ENCODE data around the gene MAN2B2. TPM values are rescaled to one million over a fixed set of nuclear protein-coding genes. Genes with fewer than 3 reads are reported as not detected.

Gene MAN2B2
- total RNA-seq, 2 experiments from 2014 or later = 14.8 to 15.7 TPM

DNA sequence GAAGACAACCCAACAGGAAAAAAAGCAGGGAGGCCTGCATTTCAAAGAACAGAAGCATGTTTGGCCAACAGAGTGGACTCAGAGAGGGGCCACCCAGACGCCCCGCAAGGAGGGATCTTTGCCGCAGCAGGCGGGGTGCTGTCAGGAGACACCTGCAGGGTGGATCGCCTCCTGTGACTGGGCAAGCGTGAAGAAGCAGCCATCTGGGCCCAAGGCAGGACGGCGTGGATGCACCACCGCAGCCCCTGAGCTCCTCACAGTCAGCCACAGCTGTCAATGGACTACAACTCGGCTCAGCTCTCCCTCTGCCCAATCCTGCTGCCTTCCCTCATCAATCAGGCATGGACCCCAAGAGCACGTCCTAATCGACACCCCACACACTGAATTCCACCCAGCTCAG is 32.0 kb upstream of the MAN2B2 start:
- CTCF ChIA-PET = no interaction called here
- POLR2A ChIA-PET = no interaction called here

DNA sequence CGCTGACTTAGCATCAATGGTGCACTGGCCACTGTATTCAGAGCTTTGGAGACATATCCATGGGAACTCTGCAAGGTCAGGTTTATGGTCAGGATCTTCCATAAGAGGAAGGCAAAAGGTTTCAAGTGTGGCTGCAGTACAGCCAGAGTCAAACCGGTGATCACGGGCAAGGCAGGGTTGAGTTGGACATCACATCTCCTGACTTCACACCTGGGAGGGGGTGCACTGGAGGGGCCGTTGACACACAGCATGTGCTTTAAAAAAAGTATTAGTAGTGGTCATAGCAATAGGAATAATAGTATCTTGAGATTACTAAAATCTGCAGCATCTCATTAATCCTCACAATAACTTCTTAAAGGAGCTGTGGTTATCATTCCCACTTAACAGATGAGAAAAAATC is 28.9 kb upstream of the MAN2B2 start:
- CTCF ChIA-PET = interaction anchor here (0.6 to 2.6 kb wide), 9 partner anchors 8 to 473 kb away, joined by 3 to 10 read pairs (median 3); no protein-coding TSS in a partner anchor
- POLR2A ChIA-PET = no interaction called here

DNA sequence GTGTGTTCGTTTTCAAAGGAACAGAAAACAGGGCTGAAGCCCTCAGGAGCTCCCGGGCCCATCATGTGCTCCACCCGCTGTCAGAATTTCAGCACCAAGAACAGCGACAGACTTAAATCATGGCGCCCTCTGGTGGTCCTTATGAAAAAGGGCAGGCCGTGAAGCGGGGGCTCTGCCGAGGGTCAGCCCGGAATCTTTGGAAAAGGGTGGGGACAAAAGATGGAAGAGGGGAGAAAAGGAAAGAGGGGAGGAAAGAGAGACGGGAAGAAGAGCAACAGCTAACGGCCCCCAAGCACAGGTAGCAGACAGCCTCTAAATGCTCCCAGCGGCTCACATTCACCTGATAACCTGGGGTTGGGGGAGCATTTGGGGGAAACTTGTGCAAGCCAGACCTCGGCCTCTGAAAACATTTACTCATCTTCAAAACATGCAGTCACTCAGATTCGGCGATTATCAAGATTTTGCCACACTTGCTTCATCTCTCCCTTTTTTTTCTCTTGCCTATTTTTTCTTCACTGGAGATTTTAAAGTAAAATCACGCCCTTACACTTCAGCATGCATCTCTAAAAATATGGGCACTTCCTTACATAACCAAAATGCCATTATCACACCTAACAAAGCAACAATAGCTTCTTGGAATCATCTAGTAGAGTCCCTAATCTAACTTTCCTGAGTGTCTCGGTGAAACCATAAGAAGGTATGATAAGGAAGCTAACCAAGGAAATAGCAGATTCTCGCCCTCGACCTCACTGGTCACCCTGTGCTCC is 28.1 kb upstream of the MAN2B2 start:
- POLR2A ChIA-PET = no interaction called here
- CTCF ChIA-PET = interaction anchor here (0.6 to 2.6 kb wide), 9 partner anchors 9 to 474 kb away, joined by 3 to 10 read pairs (median 3); no protein-coding TSS in a partner anchor

DNA sequence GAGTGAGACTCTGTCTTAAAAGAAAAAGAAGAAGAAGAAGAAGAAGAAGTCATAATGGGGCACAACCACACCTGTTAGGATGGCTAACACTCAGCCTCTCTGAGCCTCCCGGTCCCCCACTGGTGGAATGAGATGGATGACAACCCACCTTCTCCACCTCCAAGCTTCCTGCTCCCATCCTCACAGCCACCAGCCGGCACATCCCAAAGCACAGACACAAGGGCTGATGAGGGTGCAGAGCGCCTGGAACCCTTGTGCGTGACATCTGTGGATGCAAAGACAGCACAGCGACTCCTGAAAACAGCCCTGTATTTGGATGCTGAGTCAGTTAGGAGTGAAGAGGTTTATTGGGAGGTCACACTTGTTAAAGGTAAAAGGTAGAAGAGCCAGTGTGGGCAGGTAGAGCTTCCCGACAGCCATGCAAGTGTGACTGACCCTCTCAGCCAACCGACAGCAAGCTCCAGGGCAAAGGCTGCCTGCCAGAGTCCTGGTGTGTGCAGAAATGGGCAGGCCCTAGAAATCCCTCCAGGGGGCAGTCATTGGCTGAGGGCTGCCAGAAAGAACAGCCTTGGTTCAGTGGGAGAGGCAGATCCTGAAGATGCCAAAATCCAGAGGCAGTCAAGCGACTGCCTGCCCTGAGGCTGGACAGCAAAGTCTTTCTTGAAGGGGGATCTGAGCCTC is 26.6 kb upstream of the MAN2B2 start:
- CTCF ChIA-PET = interaction anchor here (2.6 kb wide), 1 partner anchor 298 kb away, joined by 10 read pairs; no protein-coding TSS in a partner anchor
- POLR2A ChIA-PET = interaction anchor here (0.6 kb wide), 1 partner anchor 517 kb away, joined by 4 read pairs; no protein-coding TSS in a partner anchor

DNA sequence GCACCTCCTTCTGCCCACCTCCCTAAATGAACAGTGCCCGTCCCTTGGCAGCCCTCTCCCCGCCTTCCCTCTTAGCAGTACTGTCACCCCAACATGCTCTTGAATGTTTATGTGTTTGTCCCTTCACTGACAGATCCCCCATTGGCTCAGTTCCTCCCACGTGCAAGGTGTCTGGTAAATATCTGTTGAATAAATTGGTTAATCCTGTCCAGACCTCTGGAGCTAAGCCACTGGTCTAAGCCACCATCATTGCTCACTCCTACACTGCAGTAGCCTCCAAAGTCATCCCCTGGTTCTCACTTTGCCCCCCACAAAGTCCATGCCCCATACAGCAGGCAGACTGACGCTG is 26.1 kb upstream of the MAN2B2 start:
- CTCF ChIA-PET = no interaction called here
- POLR2A ChIA-PET = interaction anchor here (0.6 kb wide), 1 partner anchor 516 kb away, joined by 4 read pairs; no protein-coding TSS in a partner anchor

DNA sequence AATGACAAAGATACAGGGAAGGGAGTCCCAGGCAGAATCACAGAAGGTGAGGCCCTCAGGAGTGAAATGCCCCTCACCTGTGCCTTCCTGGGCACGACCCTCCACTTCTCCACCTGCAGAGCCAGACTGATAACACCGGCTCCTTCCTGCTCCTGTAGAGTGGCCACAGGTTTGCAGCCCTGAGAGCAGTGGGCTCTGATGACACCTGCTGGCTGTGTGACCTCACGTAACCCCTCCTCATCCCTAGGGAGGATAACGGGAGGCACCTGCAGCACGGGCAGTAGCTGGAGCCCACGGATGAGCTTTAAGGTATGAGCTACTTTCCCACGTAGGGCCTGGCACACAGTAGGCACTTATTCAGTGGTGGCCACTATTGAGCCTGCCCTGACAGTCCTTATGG is 25.5 kb upstream of the MAN2B2 start:
- CTCF ChIA-PET = no interaction called here
- POLR2A ChIA-PET = interaction anchor here (0.5 kb wide), 1 partner anchor 50 kb away, joined by 7 read pairs; no protein-coding TSS in a partner anchor

DNA sequence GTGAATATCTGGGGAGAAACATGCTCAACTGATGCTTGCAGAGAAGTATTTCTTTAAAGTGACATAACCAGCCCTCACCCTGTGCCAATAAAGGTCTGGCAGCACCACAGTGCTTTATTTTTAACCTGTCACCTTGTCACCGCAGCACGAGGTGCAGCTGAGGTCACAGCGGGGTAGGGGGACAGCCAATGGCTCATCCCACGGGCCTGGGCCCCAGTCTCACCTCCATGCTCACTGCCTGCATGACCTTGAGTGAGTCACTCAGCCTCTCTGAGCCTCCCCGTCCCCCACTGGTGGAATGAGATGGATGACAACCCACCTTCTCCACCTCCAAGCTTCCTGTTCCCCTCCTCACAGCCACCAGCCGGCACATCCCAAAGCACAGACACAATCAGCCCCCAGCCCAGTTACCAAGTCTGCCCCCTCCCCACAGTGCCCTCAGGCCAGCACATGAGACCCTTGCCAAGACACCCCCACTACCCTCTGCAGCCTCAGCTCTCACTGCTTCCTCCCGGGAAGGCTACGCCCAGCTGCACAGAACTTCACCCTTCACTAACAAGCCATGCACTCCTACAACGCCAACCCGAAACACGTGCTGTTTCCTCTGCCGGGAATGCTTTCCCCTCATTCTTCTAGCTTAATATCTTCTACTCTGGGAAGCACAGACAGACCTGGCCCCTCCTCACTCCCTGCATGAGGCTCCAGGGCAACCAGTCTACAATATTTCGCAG is 24.9 kb upstream of the MAN2B2 start:
- ChIA-PET CTCF (no interaction called here), POLR2A (interaction anchor here (0.5 kb wide), 1 partner anchor 49 kb away, joined by 7 read pairs; no protein-coding TSS in a partner anchor)

DNA sequence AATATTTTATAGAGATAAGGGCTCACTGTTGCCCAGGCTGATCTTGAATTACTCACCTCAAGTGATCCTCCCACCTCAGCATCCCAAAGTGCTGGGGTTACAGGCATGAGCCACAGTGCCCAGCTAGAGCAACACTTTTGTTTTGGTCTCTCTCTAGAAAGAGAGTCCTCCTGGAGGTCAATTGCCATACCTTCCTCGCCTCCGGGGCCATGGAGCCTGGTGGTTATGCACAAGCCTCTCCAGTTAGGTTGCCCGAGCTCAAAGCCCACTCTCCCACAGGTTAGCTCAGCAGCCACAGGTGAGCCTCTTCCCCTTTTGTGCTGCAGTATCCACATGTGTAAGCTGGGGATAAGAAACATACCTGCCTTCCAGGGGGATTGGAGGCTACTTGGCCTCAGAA is 24.2 kb upstream of the MAN2B2 start:
- POLR2A ChIA-PET = no interaction called here
- CTCF ChIA-PET = no interaction called here

DNA sequence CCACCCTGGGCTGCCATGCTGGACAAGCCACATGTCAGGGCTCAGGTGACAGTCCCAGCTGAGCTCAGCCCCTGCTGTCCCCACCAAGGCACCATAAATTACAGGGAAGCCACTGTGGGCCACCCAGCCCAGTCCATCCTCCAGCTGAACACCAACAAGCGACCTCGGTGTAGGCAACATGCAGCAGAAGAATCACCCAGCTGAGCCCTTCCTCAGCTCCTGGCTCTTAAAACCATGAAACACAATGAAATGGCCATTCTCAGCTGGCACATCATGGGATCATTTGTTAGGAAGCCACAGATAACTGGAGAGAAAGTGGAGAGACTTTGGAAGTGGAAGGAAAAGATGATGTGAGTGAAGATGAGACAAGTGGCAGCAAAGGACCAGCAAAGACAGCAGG is 23.3 kb upstream of the MAN2B2 start:
- CTCF ChIA-PET = no interaction called here
- POLR2A ChIA-PET = no interaction called here

DNA sequence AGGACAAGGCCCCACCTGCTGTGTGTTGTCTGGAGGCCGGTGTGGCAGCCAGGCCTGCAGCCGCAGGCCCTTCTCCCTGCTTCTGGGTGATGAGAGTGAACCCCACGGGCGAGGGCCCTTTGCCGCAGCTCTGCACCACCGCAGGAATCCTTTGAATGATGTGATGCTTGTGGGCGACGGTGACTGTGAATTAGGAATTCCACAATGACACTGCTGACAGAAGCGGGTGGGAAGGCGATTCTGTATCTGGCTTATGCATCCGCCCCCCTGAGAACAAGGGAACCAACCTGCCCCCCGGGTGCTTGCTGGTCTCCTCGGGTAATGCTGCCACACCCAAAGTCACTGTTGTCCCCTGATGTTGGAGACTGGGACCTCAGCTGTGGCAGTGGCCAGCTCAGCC is 19.5 kb upstream of the MAN2B2 start:
- ChIA-PET POLR2A (no interaction called here), CTCF (no interaction called here)

DNA sequence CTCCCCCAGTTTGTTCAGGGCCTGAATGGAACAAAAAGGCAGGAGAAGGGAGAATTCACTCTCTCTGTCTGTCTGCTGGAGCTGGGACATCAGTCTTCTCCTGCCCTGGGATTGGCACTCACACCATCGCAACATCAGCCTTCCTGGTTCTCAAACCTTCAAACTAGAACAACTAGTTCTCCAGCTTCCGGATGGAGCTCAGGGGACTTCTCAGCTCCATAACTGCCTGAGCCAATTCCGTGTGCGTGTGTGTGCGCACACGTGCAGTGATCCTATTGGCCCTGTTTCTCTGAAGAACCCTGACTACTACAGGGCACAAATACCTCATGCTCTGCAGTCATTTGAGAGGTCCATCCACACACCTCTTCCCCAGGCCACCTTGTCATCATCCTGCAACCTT is 18.7 kb upstream of the MAN2B2 start:
- POLR2A ChIA-PET = no interaction called here
- CTCF ChIA-PET = no interaction called here

DNA sequence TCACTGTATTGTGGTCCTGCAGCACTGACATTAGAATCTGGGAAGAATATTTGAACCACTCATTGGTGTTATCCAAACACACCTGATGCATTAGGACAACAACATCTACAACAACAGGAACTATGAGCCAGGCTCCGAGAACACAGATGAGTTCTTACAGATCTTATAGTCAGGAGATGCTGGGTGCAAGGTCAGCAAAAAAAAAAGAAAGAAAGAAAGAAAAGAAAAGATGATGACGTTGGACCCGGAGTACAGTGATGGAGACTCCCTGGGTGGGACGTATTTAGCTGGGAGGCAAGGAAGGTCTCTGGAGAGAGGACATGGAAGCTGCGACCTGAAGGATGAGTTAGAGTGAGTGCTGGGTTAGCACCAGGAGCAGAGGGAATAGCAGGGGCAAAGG is 17.8 kb upstream of the MAN2B2 start:
- ChIA-PET POLR2A (no interaction called here), CTCF (no interaction called here)

DNA sequence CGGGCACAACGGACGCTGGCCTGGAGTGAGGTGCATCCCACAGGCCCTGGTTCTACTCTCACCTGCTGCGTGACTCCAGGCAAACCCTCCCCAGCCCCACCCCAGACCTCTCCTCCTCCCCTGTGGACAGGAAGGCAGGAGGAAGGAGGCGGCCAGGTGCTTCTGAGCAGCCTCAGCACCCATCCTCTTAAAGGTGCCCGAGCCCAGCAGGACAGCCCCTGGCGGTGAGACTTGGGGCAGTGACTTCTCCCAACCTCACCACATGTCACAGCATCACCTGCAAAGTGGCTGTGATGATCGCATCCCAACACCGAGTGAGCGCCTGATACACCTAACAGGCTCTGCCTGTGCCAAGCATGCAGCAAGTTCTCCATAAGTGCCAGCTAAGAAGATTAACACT is 17.1 kb upstream of the MAN2B2 start:
- ChIA-PET POLR2A (no interaction called here), CTCF (no interaction called here)

DNA sequence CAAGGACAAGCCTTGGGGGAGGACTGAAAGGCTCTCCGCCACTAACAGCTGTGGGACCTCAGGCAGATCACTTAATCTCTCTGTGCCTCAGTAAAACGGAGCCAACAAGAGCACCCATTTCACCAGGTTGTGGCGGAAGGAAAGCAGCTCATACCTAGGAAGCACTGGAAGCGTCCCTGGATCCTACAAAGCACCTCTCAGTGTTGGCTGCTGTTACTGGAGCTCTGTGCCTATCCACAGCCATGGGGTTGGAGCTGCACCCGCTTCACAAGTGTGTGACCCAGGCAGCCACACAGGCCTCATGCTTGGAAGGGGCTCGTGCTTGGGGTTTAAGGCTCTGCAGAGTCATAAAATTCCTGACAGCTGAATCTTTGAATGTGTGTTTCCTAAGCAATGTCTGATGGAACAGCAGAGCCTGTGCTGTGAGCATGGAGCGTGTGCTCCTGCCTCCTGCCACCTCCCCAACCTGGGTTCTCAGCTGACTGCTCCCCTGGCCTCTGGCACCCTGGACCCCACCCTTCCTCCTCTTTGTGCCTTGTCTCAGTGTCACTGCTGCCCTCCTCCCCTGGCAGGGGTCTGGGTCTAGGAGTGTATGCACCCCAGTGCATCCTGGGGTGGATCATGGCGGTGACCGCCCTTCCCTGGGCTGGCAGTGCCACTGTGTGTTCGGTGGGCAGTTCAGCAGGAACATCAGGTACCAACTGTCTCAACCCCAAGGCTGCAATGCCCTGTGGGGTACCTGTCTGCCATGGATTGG is 14.4 kb upstream of the MAN2B2 start:
- CTCF ChIA-PET = no interaction called here
- POLR2A ChIA-PET = no interaction called here

DNA sequence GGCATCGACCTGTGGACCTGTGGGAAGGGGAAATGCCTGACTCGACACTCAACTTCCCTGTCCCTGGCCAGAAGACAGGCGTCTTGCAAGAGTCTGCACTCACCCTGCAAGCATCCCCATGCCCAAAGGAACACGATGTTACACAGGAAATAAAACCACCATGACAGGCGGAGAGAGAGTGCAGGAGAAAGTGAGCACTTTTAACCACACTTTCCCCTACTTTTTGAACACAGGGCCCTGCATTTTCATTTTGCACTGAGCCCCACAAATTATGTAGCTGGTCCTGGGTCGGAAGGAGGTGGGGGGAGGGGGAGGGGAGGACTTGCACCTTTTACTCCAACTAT is 13.8 kb upstream of the MAN2B2 start:
- ChIA-PET CTCF (no interaction called here), POLR2A (no interaction called here)

DNA sequence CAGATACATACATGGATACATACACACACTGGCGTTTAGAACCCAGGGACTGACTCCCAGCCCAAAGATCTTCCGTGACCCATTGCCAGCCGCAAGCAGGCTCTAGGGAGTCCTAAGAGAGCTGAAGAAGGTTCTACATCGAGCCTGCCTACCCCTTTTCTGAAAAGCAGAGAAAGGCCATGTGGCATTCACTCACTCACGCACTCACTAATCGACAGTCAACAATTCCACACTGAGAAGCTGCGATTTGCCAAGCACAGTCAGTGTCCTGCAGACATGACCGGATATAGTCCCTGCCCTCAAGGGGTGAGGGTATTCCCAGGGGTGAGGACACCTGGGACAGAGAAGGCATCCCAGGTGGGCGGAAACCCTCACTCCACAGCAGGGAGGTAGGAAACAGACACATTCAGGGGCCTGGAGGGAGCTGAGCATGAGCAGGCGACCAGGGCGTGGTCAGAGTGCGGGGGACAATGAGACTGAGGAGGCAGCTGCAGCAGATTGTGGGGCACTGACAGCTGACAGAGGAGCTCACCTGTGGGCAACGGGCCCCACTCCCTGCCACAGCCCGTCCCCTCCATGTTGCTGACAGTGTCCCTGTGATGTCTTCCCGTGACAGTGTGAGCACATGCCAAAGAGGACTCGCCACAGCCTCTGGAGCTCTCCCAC is 13.2 kb upstream of the MAN2B2 start:
- POLR2A ChIA-PET = no interaction called here

DNA sequence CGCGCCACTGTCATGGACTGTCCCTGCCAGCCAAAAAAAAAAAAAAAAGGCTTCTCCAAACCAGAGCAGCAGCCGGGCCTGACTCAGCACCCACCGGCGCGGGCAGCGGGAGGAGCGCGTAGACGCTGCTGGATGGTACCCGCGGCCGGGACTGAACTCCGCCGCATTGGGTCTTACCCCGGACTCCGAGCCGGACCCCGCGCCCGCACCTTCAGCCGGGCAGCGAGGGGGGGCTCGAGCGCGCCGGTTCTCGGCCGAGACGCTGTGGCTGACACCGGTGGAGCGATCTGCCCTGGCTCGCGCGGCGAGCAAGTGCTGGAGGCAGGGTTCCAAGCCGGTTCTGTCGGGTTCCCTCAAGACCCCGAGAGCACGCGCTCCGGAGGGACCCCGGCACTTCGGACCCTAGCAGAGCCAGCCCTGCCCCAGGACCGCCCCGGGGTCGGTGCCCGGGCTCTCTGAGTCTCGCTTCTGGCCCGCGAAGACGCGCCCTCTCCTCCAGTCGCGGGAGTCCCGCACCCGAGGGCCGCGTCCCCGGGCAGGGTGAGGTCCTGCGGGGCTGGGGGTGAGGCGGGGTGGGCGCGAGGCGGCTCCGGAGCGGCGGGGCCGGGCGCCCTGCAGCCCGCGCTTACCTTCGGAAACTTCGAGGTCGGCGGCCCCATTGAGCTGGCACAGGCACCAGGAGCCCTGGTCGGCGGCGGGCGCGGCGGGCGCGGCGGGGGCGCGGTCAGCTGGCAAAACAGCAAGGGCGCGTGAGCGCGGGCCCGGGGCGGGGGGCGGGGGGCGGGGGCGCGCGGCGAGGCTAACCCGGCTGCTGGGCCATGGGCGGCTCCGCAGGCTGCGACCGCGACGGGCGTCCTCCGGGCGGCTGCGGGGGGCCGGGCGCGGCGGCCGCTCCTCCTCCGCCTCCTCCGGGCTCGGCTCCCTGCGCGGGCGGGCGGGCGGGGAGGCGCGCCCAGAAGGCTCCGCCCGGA is 11.8 kb upstream of the MAN2B2 start:
- ChIA-PET POLR2A (interaction anchor here (1.1 kb wide), 1 partner anchor 11 kb away, joined by 3 read pairs; the partner anchor contains the start of gene MAN2B2), CTCF (no interaction called here)

More for the DNA sequence above, 13.2 kb upstream of the MAN2B2 start:
- CTCF ChIA-PET = interaction anchor here (1.2 kb wide), 1 partner anchor 15 kb away, joined by 3 read pairs; no protein-coding TSS in a partner anchor

DNA sequence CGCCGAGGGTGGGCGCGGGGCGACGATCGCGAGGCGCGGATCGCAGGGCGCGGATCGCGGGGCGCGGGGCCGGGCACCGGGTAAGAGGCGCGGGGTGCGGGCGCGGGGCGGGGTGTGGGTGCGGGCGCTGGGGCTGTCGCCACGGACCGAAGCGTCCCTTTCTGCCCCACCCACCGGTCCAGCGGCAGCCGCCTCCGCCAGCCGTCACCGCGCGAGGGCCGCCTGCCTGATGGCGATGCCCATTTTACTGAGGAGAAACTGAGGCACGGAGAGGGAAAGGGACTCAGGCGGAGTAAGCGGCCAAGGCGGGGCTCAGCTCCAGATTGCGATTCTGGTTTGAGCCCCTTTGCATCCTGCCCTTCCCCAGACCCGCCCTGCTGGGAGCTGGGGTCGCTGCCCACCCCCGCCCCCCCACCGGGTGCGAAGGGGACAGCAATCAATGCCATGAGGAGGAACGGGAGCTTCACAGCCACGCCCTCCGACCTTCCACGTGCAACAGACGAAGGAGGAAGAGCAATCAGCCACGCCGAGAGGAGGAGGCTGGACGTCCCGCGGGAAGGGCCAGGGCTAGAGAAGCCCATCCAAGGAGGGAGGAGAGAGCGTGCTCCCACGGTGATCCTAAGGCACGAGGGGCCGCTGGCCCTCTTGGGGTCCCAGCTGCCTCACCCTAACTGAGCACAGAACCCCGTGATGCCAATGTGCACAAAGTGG is 10.9 kb upstream of the MAN2B2 start:
- ChIA-PET CTCF (no interaction called here), POLR2A (interaction anchor here (1.1 kb wide), 1 partner anchor 11 kb away, joined by 3 read pairs; the partner anchor contains the start of gene MAN2B2)
